ENCODE measurements around the gene PPP1R12C.

Gene PPP1R12C

DNA sequence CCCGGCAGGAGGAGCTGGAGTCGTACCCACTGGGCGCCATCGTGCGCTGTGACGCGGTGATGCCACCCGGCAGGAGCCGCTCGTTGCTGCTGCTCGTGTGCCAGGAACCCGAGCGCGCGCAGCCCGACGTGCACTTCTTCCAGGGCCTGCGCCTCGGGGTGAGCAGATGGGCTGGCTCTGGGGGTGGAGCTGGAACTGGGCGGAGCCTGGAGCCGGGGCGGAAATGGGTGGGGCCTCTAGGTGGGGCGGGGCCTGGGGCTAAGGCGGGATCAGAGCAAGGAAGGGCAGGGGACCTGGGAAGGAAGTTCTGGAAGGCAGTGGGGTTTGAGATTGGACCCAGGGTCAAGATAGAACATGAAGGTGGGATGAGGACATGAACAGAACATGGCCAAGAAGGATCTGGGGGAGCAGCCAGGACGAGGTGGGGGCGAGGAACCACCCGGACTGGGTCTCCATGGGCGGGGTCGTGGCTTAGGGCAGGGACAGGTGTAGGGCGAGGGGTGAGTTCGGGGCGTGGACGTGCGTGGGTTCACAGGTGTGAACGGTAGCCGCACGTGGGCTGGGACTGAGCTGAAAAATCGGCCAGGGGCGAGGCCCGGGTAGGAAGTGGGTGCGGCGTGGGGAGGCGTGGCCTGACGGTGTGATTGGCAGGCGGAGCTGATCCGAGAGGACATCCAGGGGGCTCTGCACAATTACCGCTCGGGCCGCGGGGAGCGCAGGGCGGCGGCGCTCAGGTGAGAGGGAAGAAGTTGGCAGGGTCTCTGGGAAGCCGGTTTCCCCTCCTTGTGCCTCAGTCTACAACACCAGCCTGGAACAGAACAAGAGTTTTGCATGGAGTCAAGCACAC lies 37.1 kb downstream of the PPP1R12C start:
- TF ChIP-seq YY1 (IDR thresholded peaks at IDR 0.05; ENCODE audit: insufficient read depth, insufficient read length) (no peak), SUZ12 (IDR thresholded peaks at IDR 0.05; ENCODE audit: extremely low read depth, insufficient read depth, insufficient read length) (no peak), ZNF274 (IDR thresholded peaks at IDR 0.05; ENCODE audit: low read depth, low read length) (no peak)
- Histone ChIP-seq H3K4me1 (ENCODE audit: insufficient read depth, insufficient read length) (peaks cover 3% of the 10 kb centered on the region), H3K36me3 (ENCODE audit: insufficient read depth, insufficient read length, low read length) (no peaks in the 10 kb centered on the region), H3K9ac (ENCODE audit: insufficient read length, low read depth) (peak overlapping the region; percentile 79), H3K4me3 (ENCODE audit: insufficient read length, low read depth) (peak overlapping the region; percentile 68), H3K27me3 (ENCODE audit: insufficient read depth, insufficient read length) (peaks cover 38% of the 10 kb centered on the region), H3K9me3 (ENCODE audit: insufficient read depth, low read length) (no peaks in the 10 kb centered on the region)
- DNase-seq (ENCODE audit: low read depth, low spot score), result no peak

DNA sequence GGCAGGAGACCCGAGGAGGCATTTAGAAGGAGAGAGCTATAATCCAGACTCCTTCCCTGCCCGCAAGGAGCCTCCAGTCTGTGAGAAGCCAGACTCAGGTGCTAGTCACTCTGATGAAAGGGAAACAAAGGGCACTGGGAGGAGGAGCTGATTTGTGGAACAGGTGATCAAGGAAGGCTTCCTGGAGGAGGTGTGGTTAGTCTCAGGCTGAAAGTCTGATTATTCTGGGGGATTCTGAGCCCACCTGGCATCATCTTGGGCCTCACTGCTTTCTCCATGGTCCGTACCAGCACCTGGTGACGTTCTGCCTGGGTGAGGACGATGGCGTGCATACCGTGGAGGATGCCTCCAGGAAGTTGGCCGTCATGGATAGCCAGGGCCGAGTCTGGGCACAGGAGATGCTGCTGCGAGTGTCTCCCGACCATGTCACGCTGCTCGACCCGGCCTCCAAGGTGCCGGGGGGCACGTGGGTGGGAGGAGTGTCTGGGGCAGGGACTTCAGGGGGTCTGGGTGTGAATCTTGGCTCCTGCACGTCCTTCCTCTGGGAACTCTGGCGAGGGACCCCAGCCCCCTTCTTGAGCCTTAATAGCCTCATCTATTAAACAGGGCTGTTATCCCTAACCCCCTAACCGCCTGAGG lies 37.9 kb downstream of the PPP1R12C start:
- H3K4me3 ChIP-seq (ENCODE audit: insufficient read length, low read depth), result no peak overlapping the region
- no peak overlapping the region for H3K9ac ChIP-seq (ENCODE audit: insufficient read length, low read depth)

DNA sequence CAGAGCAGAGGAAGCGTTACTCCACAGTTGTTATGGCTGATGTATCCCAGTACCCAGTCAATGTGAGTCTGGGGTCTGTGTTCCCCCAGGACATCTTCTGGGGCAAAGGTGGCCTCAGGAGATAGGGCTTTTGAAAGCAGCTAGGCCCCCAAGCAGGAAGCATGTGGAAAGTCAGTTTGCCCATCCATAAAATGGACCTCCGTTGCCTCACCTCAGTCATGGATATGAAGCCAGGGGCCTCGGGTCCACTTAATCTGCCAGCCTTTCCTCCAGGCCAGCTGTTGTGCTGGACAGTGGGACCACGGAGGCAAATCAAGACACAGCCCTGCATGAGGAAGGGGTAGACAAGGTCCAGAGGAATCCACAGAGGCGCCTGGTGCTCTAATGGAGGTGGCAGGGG lies 38.4 kb downstream of the PPP1R12C start:
- no peak for TF ChIP-seq ZNF274 (IDR thresholded peaks at IDR 0.05; ENCODE audit: low read depth, low read length)
- TF ChIP-seq SUZ12 (IDR thresholded peaks at IDR 0.05; ENCODE audit: extremely low read depth, insufficient read depth, insufficient read length), result no peak
- no peak for TF ChIP-seq YY1 (IDR thresholded peaks at IDR 0.05; ENCODE audit: insufficient read depth, insufficient read length)
- no peak for DNase-seq (ENCODE audit: low read depth, low spot score)
- no peak overlapping the region for H3K9ac ChIP-seq (ENCODE audit: insufficient read length, low read depth)
- H3K36me3 ChIP-seq (ENCODE audit: insufficient read depth, insufficient read length, low read length), result no peaks in the 10 kb centered on the region
- no peaks in the 10 kb centered on the region for H3K9me3 ChIP-seq (ENCODE audit: insufficient read depth, low read length)
- no peak overlapping the region for H3K4me3 ChIP-seq (ENCODE audit: insufficient read length, low read depth)
- H3K27me3 ChIP-seq (ENCODE audit: insufficient read depth, insufficient read length), result peaks cover 35% of the 10 kb centered on the region
- H3K4me1 ChIP-seq (ENCODE audit: insufficient read depth, insufficient read length), result no peaks in the 10 kb centered on the region

More for the DNA sequence above, 37.9 kb downstream of the PPP1R12C start:
- TF ChIP-seq SUZ12 (IDR thresholded peaks at IDR 0.05; ENCODE audit: extremely low read depth, insufficient read depth, insufficient read length) (no peak), YY1 (IDR thresholded peaks at IDR 0.05; ENCODE audit: insufficient read depth, insufficient read length) (no peak), ZNF274 (IDR thresholded peaks at IDR 0.05; ENCODE audit: low read depth, low read length) (no peak)
- H3K9me3 ChIP-seq (ENCODE audit: insufficient read depth, low read length), result no peaks in the 10 kb centered on the region
- peaks cover 2% of the 10 kb centered on the region for H3K4me1 ChIP-seq (ENCODE audit: insufficient read depth, insufficient read length)
- DNase-seq (ENCODE audit: low read depth, low spot score), result no peak
- no peaks in the 10 kb centered on the region for H3K36me3 ChIP-seq (ENCODE audit: insufficient read depth, insufficient read length, low read length)
- H3K27me3 ChIP-seq (ENCODE audit: insufficient read depth, insufficient read length), result peaks cover 36% of the 10 kb centered on the region

DNA sequence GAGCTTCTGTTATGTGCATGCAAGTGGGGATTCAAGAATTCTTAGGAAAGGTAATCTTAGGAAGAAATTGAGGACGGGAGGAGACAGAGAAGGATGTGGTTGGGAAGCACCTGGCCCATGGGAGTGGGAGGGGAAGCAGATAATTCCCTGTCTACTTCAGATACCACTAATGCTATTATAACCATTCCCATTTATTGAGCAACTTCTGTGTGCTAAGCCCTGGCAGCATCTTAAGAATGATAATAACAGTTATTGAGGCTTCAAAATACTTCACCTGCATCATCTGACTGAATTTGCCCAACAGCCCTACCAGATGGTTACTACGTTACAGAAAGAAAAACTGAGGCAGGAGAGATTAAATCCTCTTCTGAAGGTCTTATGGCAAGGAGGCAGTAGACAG lies 40.3 kb downstream of the PPP1R12C start:
- no peak for TF ChIP-seq SUZ12 (IDR thresholded peaks at IDR 0.05; ENCODE audit: extremely low read depth, insufficient read depth, insufficient read length)
- no peak for TF ChIP-seq YY1 (IDR thresholded peaks at IDR 0.05; ENCODE audit: insufficient read depth, insufficient read length)
- no peak for TF ChIP-seq ZNF274 (IDR thresholded peaks at IDR 0.05; ENCODE audit: low read depth, low read length)
- Histone ChIP-seq H3K4me3 (ENCODE audit: insufficient read length, low read depth) (no peak overlapping the region), H3K9me3 (ENCODE audit: insufficient read depth, low read length) (no peaks in the 10 kb centered on the region), H3K4me1 (ENCODE audit: insufficient read depth, insufficient read length) (no peaks in the 10 kb centered on the region), H3K36me3 (ENCODE audit: insufficient read depth, insufficient read length, low read length) (no peaks in the 10 kb centered on the region), H3K9ac (ENCODE audit: insufficient read length, low read depth) (no peak overlapping the region), H3K27me3 (ENCODE audit: insufficient read depth, insufficient read length) (peaks cover 52% of the 10 kb centered on the region)
- no peak for DNase-seq (ENCODE audit: low read depth, low spot score)

DNA sequence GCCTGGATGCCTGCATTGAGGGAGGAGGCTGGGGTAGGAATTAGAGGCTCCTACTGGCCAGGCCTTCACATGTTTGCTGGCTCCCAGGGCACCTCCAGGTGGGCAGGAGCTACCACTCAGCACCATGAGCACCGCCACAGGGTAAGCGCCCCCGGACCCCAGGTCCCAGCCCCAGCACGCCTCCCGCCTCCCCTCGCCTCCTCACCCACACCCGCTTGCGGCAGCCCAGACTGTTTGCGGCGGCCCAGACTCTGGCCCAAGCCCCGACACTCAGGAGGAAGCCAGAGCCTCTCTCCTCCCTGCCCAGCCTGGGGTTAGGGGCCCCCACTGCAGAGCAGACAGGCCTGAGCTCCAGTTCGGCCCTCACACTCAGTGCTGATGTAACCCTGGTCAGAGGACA lies 41.1 kb downstream of the PPP1R12C start:
- no peak for DNase-seq (ENCODE audit: low read depth, low spot score)
- no peaks in the 10 kb centered on the region for H3K36me3 ChIP-seq (ENCODE audit: insufficient read depth, insufficient read length, low read length)
- peaks cover 60% of the 10 kb centered on the region for H3K27me3 ChIP-seq (ENCODE audit: insufficient read depth, insufficient read length)
- H3K4me1 ChIP-seq (ENCODE audit: insufficient read depth, insufficient read length), result peaks cover 3% of the 10 kb centered on the region
- H3K9ac ChIP-seq (ENCODE audit: insufficient read length, low read depth), result no peak overlapping the region
- no peaks in the 10 kb centered on the region for H3K9me3 ChIP-seq (ENCODE audit: insufficient read depth, low read length)
- no peak overlapping the region for H3K4me3 ChIP-seq (ENCODE audit: insufficient read length, low read depth)
- TF ChIP-seq ZNF274 (IDR thresholded peaks at IDR 0.05; ENCODE audit: low read depth, low read length) (no peak), SUZ12 (IDR thresholded peaks at IDR 0.05; ENCODE audit: extremely low read depth, insufficient read depth, insufficient read length) (no peak), YY1 (IDR thresholded peaks at IDR 0.05; ENCODE audit: insufficient read depth, insufficient read length) (no peak)

DNA sequence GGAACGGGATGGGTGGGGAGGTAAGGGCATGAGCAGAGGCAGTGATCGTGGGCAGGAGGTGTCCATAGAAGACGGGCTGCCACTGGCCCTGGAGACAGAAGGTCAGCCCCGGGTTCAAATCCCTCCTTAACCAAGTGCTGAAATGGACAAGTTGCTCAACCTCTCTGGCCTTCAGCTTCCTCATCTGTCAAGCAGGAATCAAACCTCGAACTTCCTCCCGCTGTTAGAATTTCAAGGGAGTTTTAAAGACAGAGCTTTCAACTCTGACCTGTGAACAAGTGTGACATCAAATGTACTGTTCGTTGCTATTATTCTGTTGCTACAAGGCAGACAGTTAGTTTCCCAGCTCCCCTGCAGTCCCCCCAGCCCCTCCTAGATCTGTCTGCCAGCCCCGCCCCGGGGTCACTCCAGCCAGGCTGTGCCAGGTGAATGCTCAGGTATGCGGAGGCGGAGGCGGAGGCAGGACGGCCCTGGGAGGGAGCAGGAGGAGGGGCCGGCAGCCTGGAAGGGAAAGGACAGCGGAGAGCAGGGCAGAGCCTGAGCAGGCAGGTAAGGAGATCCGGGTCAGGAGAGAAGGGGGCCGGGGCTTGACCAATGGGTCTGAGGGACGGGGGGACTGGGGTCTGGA lies 42.0 kb downstream of the PPP1R12C start, which contains the start of gene EPS8L1:
TSS of gene EPS8L1 (plus strand) at position 499 of the 628 bp plus-strand sequence. CDS start 576 bp downstream, outside the sequence.
- H3K9ac ChIP-seq (ENCODE audit: insufficient read length, low read depth), result no peak within 1 kb of the TSS
- H3K36me3 ChIP-seq (ENCODE audit: insufficient read depth, insufficient read length, low read length), result no peaks in the 10 kb centered on the region
- DNase-seq (ENCODE audit: low read depth, low spot score), result no peak
- peaks cover 3% of the 10 kb centered on the region for H3K4me1 ChIP-seq (ENCODE audit: insufficient read depth, insufficient read length)
- TF ChIP-seq YY1 (IDR thresholded peaks at IDR 0.05; ENCODE audit: insufficient read depth, insufficient read length), result no peak
- TF ChIP-seq ZNF274 (IDR thresholded peaks at IDR 0.05; ENCODE audit: low read depth, low read length), result no peak
- TF ChIP-seq SUZ12 (IDR thresholded peaks at IDR 0.05; ENCODE audit: extremely low read depth, insufficient read depth, insufficient read length), result no peak
- H3K4me3 ChIP-seq (ENCODE audit: insufficient read length, low read depth), result no peak within 1 kb of the TSS
- no peaks in the 10 kb centered on the region for H3K9me3 ChIP-seq (ENCODE audit: insufficient read depth, low read length)
- peaks cover 65% of the 10 kb centered on the region for H3K27me3 ChIP-seq (ENCODE audit: insufficient read depth, insufficient read length)

DNA sequence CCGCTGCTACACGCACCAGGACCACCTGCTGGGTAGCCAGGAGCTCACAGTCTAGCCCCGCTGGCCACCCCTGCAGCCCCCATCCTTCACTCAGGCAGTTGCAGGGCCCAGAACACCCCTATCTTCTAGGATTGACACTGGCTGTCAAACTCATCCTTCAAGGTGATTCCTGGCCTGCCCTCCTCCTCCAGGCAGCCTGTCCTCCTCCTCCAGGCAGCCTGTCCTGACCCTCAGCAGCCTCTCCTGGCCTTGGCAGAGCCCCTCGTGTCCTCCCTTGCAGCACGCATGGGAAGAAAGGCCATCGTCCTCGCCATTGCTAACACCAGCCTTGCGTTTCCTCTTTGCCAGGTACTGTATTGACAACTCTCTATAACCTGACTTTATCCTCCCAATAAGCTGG lies 45.5 kb downstream of the PPP1R12C start:
- TF ChIP-seq SUZ12 (IDR thresholded peaks at IDR 0.05; ENCODE audit: extremely low read depth, insufficient read depth, insufficient read length), result no peak
- TF ChIP-seq YY1 (IDR thresholded peaks at IDR 0.05; ENCODE audit: insufficient read depth, insufficient read length), result no peak
- no peak for TF ChIP-seq ZNF274 (IDR thresholded peaks at IDR 0.05; ENCODE audit: low read depth, low read length)
- Histone ChIP-seq H3K36me3 (ENCODE audit: insufficient read depth, insufficient read length, low read length) (no peaks in the 10 kb centered on the region), H3K4me3 (ENCODE audit: insufficient read length, low read depth) (no peak overlapping the region), H3K9me3 (ENCODE audit: insufficient read depth, low read length) (no peaks in the 10 kb centered on the region), H3K27me3 (ENCODE audit: insufficient read depth, insufficient read length) (peaks cover 77% of the 10 kb centered on the region), H3K9ac (ENCODE audit: insufficient read length, low read depth) (peak overlapping the region; percentile 21), H3K4me1 (ENCODE audit: insufficient read depth, insufficient read length) (peaks cover 3% of the 10 kb centered on the region)
- DNase-seq (ENCODE audit: low read depth, low spot score), result no peak
